Measurements from ENCODE around the gene MCEMP1.

GRCh38 chr19:7725791-7726190 is 48.9 kb downstream of the MCEMP1 start:
- TF ChIP-seq POLR2AphosphoS5 (IDR thresholded peaks at IDR 0.05; ENCODE audit: low read depth, low read length) (no peak), TCF7L2 (IDR thresholded peaks at IDR 0.05; ENCODE audit: low read depth, low read length) (no peak), SIN3A (IDR thresholded peaks at IDR 0.05; ENCODE audit: borderline replicate concordance, insufficient read depth, low read depth, low read length) (no peak), CTCF (IDR thresholded peaks at IDR 0.05) (no peak)
